H1 (cell line): ENCODE data around the gene LIG3. TPM values are rescaled to one million over a fixed set of nuclear protein-coding genes. Genes with fewer than 3 reads are reported as not detected.

Experiments used
- CTCF ChIA-PET: fragments of 300-600 bp; sonication (Branson Sonifier 250); formaldehyde crosslinking; loops from one replicate; lab custom pipeline; 2021; ENCODE audit not compliant: partially characterized antibody; lab: Charles Lee
- POLR2A ChIA-PET: fragments of 300-600 bp; sonication (Branson Sonifier 250); formaldehyde crosslinking; loops from one replicate; lab custom pipeline; 2021; ENCODE audit warnings: inconsistent platforms; ENCODE audit not compliant: partially characterized antibody; lab: Charles Lee
- DNase-seq, 2 experiments: peaks; one replicate each; pipeline versions ENCODE4 v3.0.0 to v3.0.0-alpha.2; 2010 to 2022; ENCODE audit warnings: low spot score in 2 of 2, low read depth in 1 of 2, mixed read lengths in 1 of 2
- FAIRE-seq: peaks from 2 replicates; lab custom pipeline; 2011; peaks lifted over from hg19 to GRCh38; lab: Jason Lieb, UNC
- H2AFZ ChIP-seq: 2 replicates; pipeline ENCODE4 v1.8.1; 2012; ENCODE audit warnings: low read length, inconsistent platforms
- H2AK5ac ChIP-seq: 2 replicates; pipeline ENCODE4 v1.6.1; 2013; ENCODE audit warnings: low read depth, low read length
- H2BK120ac ChIP-seq: replicated peaks from 2 replicates; pipeline ENCODE3; 2013; ENCODE audit warnings: low read depth, low read length, inconsistent platforms
- H2BK12ac ChIP-seq: 2 replicates; pipeline ENCODE4 v1.6.1; 2013; ENCODE audit warnings: low read depth, low read length
- H2BK15ac ChIP-seq: 2 replicates; pipeline ENCODE4 v1.6.1; 2013; ENCODE audit warnings: low read length
- H2BK20ac ChIP-seq: 2 replicates; pipeline ENCODE4 v1.6.1; 2013; ENCODE audit warnings: low read length
- H2BK5ac ChIP-seq: 2 replicates; pipeline ENCODE4 v1.6.1; 2013; ENCODE audit warnings: low read depth, low read length
- H3K14ac ChIP-seq: 2 replicates; pipeline ENCODE4 v1.6.1; 2013; ENCODE audit warnings: inconsistent platforms; ENCODE audit not compliant: insufficient read length
- H3K18ac ChIP-seq: 2 replicates; pipeline ENCODE4 v1.6.1; 2013; ENCODE audit warnings: low read length; ENCODE audit errors: extremely low read depth
- H3K23ac ChIP-seq: 2 replicates; pipeline ENCODE4 v1.6.1; 2013; ENCODE audit warnings: inconsistent platforms; ENCODE audit not compliant: insufficient read length
- H3K23me2 ChIP-seq: 2 replicates; pipeline ENCODE4 v1.6.1; 2013; ENCODE audit warnings: low read depth, low read length
- H3K27ac ChIP-seq: 2 replicates; pipeline ENCODE4 v1.6.1; 2011; ENCODE audit warnings: low read depth, low read length, inconsistent platforms
- H3K27me3 ChIP-seq, 4 experiments: replicated peaks in 1 of 4; 1 replicate in 1 of 4; 2 replicates in 3 of 4; pipeline versions ENCODE4 v1.6.1 to v1.8.1; 2011 to 2013; ENCODE audit warnings: low read length in 3 of 4, mild to moderate bottlenecking in 3 of 4, inconsistent platforms in 2 of 4, mixed read lengths in 2 of 4, moderate library complexity in 1 of 4; ENCODE audit not compliant: control insufficient read depth in 3 of 4, insufficient read depth in 3 of 4; ENCODE audit errors: extremely low read depth in 1 of 4
- H3K36me3 ChIP-seq, 4 experiments: 2 replicates each; pipeline versions ENCODE4 v1.6.1 to v1.8.1; 2011 to 2013; ENCODE audit warnings: mild to moderate bottlenecking in 4 of 4, low read length in 3 of 4, moderate library complexity in 2 of 4, control low read depth in 1 of 4, inconsistent platforms in 1 of 4; ENCODE audit not compliant: insufficient read depth in 4 of 4, control insufficient read depth in 2 of 4
- H3K4ac ChIP-seq: replicated peaks from 2 replicates; pipeline ENCODE3; 2013; ENCODE audit warnings: low read length, low read depth, mixed read lengths, inconsistent platforms; ENCODE audit not compliant: insufficient read length
- H3K4me1 ChIP-seq, 4 experiments: replicated peaks in 1 of 4; 1 replicate in 1 of 4; 2 replicates in 3 of 4; pipeline versions ENCODE4 v1.6.1 to v1.8.1; 2011 to 2013; ENCODE audit warnings: low read length in 3 of 4, inconsistent platforms in 2 of 4, mixed read lengths in 1 of 4; ENCODE audit not compliant: insufficient read depth in 4 of 4, control insufficient read depth in 3 of 4
- H3K4me2 ChIP-seq, 2 experiments: 2 replicates each; pipeline versions ENCODE4 v1.6.1 to v1.8.1; 2011 to 2013; ENCODE audit warnings: low read depth in 2 of 2, low read length in 2 of 2, control low read depth in 1 of 2, inconsistent platforms in 1 of 2, mild to moderate bottlenecking in 1 of 2; ENCODE audit not compliant: insufficient read depth in 1 of 2
- H3K4me3 ChIP-seq, 4 experiments: fragments of 200-600, 300-600 bp in 1 of 4; sonication (generic), shearing (Covaris generic), sonication (Bioruptor Twin) in 1 of 4; 2 replicates each; pipeline versions ENCODE4 v1.5.1 to v1.8.1; 2011 to 2016; ENCODE audit warnings: low read length in 4 of 4, low read depth in 3 of 4, control low read depth in 2 of 4, inconsistent platforms in 2 of 4, mild to moderate bottlenecking in 2 of 4, mixed read lengths in 1 of 4, moderate library complexity in 1 of 4; ENCODE audit not compliant: insufficient read depth in 2 of 4; ENCODE audit errors: extremely low read depth in 1 of 4
- H3K56ac ChIP-seq: replicated peaks from 2 replicates; pipeline ENCODE3; 2013; ENCODE audit warnings: low read depth, mild to moderate bottlenecking, mixed read lengths, low read length, inconsistent platforms; ENCODE audit not compliant: insufficient read length
- H3K79me1 ChIP-seq: 2 replicates; pipeline ENCODE4 v1.6.1; 2013; ENCODE audit warnings: low read depth, low read length, control low read depth
- H3K79me2 ChIP-seq, 2 experiments: 2 replicates each; pipeline versions ENCODE4 v1.6.1 to v1.8.1; 2012 to 2013; ENCODE audit warnings: low read length in 2 of 2, mild to moderate bottlenecking in 2 of 2, inconsistent platforms in 1 of 2; ENCODE audit not compliant: insufficient read depth in 2 of 2, control insufficient read depth in 1 of 2
- H3K9ac ChIP-seq, 4 experiments: replicated peaks in 1 of 4; 1 replicate in 1 of 4; 2 replicates in 3 of 4; pipeline versions ENCODE4 v1.6.1 to v1.8.1; 2011 to 2013; ENCODE audit warnings: low read depth in 3 of 4, low read length in 3 of 4, control low read depth in 2 of 4, mild to moderate bottlenecking in 2 of 4, moderate library complexity in 2 of 4, inconsistent platforms in 1 of 4; ENCODE audit errors: extremely low read depth in 1 of 4
- H3K9me3 ChIP-seq, 2 experiments: 2 replicates each; pipeline versions ENCODE4 v1.6.1 to v1.8.1; 2012 to 2013; ENCODE audit warnings: mild to moderate bottlenecking in 2 of 2, moderate library complexity in 2 of 2, control low read depth in 1 of 2, inconsistent platforms in 1 of 2, low read depth in 1 of 2, low read length in 1 of 2, mixed read lengths in 1 of 2; ENCODE audit not compliant: insufficient read depth in 2 of 2
- H4K20me1 ChIP-seq, 2 experiments: replicated peaks in 1 of 2; 2 replicates each; pipeline versions ENCODE3 to v1.8.1; 2011 to 2013; ENCODE audit warnings: inconsistent platforms in 2 of 2, low read length in 2 of 2, mild to moderate bottlenecking in 1 of 2; ENCODE audit not compliant: insufficient read depth in 2 of 2, control insufficient read depth in 1 of 2
- H4K5ac ChIP-seq: 2 replicates; pipeline ENCODE4 v1.6.1; 2013; ENCODE audit warnings: low read length, low read depth, mixed read lengths, inconsistent platforms; ENCODE audit not compliant: insufficient read length
- H4K8ac ChIP-seq: 2 replicates; pipeline ENCODE4 v1.8.0; 2013; ENCODE audit warnings: mild to moderate bottlenecking, moderate library complexity, low read length, inconsistent platforms; ENCODE audit not compliant: insufficient read depth; ENCODE audit errors: extremely low read depth
- H4K91ac ChIP-seq: replicated peaks from 2 replicates; pipeline ENCODE3; 2013; ENCODE audit warnings: low read length, mixed read lengths, inconsistent platforms; ENCODE audit not compliant: insufficient read length
- BRCA1 ChIP-seq: IDR thresholded peaks from 2 replicates; pipeline ENCODE4 v1.6.1; 2012; ENCODE audit warnings: low read depth, low read length, improper control_type of control experiment
- KDM5A ChIP-seq: fragments of 200-600 bp; IDR thresholded peaks from 2 replicates; pipeline ENCODE4 v1.7.1; 2012; ENCODE audit warnings: mild to moderate bottlenecking, low read length, inconsistent platforms, mixed read lengths
- POLR2AphosphoS5 ChIP-seq: IDR thresholded peaks from 2 replicates; pipeline ENCODE4 v1.6.1; 2011; ENCODE audit warnings: low read depth, low read length
- RBBP5 ChIP-seq: IDR thresholded peaks from 2 replicates; pipeline ENCODE4 v1.7.1; 2012; ENCODE audit warnings: low read depth, mild to moderate bottlenecking, inconsistent platforms, low read length, moderate library complexity, borderline replicate concordance
- WGBS, 2 experiments: shearing (Covaris generic) in 1 of 2; methylation state at CpG; one replicate each; pipeline versions ENCODE4 v1.1.6 to v1.1.7; 2013 to 2015; ENCODE audit warnings: low lambda C conversion rate in 2 of 2, mixed read lengths in 2 of 2, inconsistent platforms in 1 of 2, low coverage in 1 of 2, missing lambda C conversion rate in 1 of 2; ENCODE audit not compliant: insufficient replicate concordance in 2 of 2, insufficient coverage in 1 of 2, insufficient read length in 1 of 2; ENCODE audit errors: extremely low coverage in 1 of 2, missing lambda C conversion rate in 1 of 2; 5-methylcytosine and 5-hydroxymethylcytosine counted together
- polyA plus RNA-seq, 7 experiments: library from polyadenylated mRNA; depleted of rRNA in 3 of 7; stranded (reverse) in 5 of 7; unstranded in 2 of 7; fragments of >200 nt in 5 of 7; fragments of 200-250 nt in 2 of 7; gene quantifications; 1 replicate in 5 of 7; 2 replicates in 1 of 7; 4 replicates in 1 of 7; pipeline versions ENCODE4 v1.2.1 to v1.2.3, GENCODE V29; 2011 to 2013; ENCODE audit warnings: missing spikeins in 2 of 7, mixed read lengths in 2 of 7
- total RNA-seq: library from RNA; stranded (reverse); fragmentation: NEBNext Ultra II Directional; extraction: Animal tissue kit (Norgen Biotek cat#: 25700); gene quantifications from 2 replicates; pipeline ENCODE4 v1.2.1, GENCODE V29; 2021

LIG3 gene
- total and polyA plus RNA-seq, 2 of the 8 experiments (the other 6 are each of a cell fraction or from before 2014, with no cell fraction given), result 63.6 to 89.3 TPM

DNA sequence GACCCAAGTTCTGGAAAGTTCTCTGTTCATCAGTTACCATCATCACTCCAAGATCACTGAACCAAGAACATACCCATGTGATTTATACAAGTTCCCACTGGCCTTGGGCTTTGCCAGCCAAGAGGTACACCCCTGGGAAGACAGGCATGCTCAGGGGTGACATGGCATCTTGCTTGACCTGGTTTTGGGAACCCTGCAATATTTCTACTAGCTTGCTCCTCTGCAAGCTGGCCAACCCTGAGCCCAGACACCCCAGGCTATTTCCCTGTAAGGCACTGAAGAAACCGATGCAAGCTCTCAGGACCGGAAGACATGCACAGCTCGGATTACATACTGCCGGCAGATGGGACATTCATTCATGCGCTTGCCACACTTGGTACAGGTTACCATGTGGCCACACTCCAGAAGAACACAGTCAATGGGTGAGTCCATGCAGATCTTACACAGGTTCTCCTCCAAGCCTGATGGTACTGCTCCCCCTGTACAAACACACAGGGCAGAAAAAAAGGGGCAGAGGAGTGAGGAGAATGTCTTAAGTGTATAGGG, 31.4 kb downstream of the LIG3 start:
- no peaks in the 10 kb centered on the region for H3K9me3 ChIP-seq
- H4K5ac ChIP-seq, result no peak overlapping the region
- no peaks in the 10 kb centered on the region for H3K23me2 ChIP-seq
- no peak overlapping the region for H3K4ac ChIP-seq
- H2BK5ac ChIP-seq, result no peak overlapping the region
- no peaks in the 10 kb centered on the region for H3K79me2 ChIP-seq
- no peaks in the 10 kb centered on the region for H4K20me1 ChIP-seq
- no peak overlapping the region for H4K91ac ChIP-seq
- no peak overlapping the region for H3K14ac ChIP-seq
- H2AK5ac ChIP-seq, result no peak overlapping the region
- H3K79me1 ChIP-seq, result no peaks in the 10 kb centered on the region
- H3K4me2 ChIP-seq, result no peak overlapping the region
- H3K9ac ChIP-seq, result no peak overlapping the region
- FAIRE-seq (no peak), DNase-seq (no peak)
- no peak overlapping the region for H3K4me3 ChIP-seq
- no peak overlapping the region for H2BK120ac ChIP-seq
- no peak overlapping the region for H3K56ac ChIP-seq
- peaks cover 0 to 8% (median 3%) of the 10 kb centered on the region in 4 experiments; a peak in 3 of 7 replicates for H3K4me1 ChIP-seq
- no peak for TF ChIP-seq KDM5A
- no peak for TF ChIP-seq BRCA1
- TF ChIP-seq RBBP5, result no peak
- TF ChIP-seq POLR2AphosphoS5, result peak; percentile 33; the same call in 1 of the 2 replicates
- 87% methylated on average over 5 of the region's 5 CpGs; no CpG with 5 or more reads in 1 of the 2 experiments for WGBS, 2 experiments
- no peak overlapping the region for H3K18ac ChIP-seq
- H4K8ac ChIP-seq, result no peak overlapping the region
- H2BK12ac ChIP-seq, result no peak overlapping the region
- no peak overlapping the region for H3K23ac ChIP-seq
- CTCF ChIA-PET, result interaction anchor here (0.9 to 1.6 kb wide), 3 partner anchors 14 to 78 kb away, joined by 3 to 5 read pairs (median 3); no protein-coding TSS in a partner anchor
- no peak overlapping the region for H2AFZ ChIP-seq
- H3K27me3 ChIP-seq, result no peaks in the 10 kb centered on the region
- POLR2A ChIA-PET, result interaction anchor here (0.9 to 3.9 kb wide), 20 partner anchors 8 to 117 kb away, joined by 3 to 24 read pairs (median 5); partner anchors contain the start of genes LIG3 and RAD51D
- no peak overlapping the region for H3K27ac ChIP-seq
- peaks cover 0 to 25% (median 8%) of the 10 kb centered on the region in 4 experiments; a peak in 6 of 8 replicates for H3K36me3 ChIP-seq
- no peak overlapping the region for H2BK15ac ChIP-seq
- H2BK20ac ChIP-seq, result no peak overlapping the region
